ENCODE data around the gene ZNF764. TPM values are rescaled to one million over a fixed set of nuclear protein-coding genes. Genes with fewer than 3 reads are reported as not detected.
"Not testable (repeated sequence)": the region's sequence is repeated elsewhere in the genome, so short reads cannot be mapped to it uniquely, and the experiment has no call there.

ZNF764 gene
- total RNA-seq, 1 experiment from 2014 or later: 16.5 TPM

GRCh38 chr16:30600215-30600614 lies 42.0 kb upstream of the ZNF764 start:
- CTCF ChIA-PET: interaction anchor here (0.9 kb wide), 1 partner anchor 10 kb away, joined by 3 read pairs; the partner anchor contains the start of gene ZNF689
- intact Hi-C loops (cut with micrococcal nuclease; ENCODE audit: unreplicated experiment): no loop called here
- BruUV-seq (replicated peaks): no TSS peak
- H3K9me3 Mint-ChIP-seq (ENCODE audit: low read depth, unreplicated experiment): peaks cover 2% of the 10 kb centered on the region
- no peak for TF ChIP-seq CTCF (IDR thresholded peaks at IDR 0.05; ENCODE audit: unreplicated experiment)
- DNase-seq: no peak
- no peak overlapping the region for H3K4me3 Mint-ChIP-seq (ENCODE audit: low read depth, unreplicated experiment)
- no peaks in the 10 kb centered on the region for H3K27me3 Mint-ChIP-seq (ENCODE audit: unreplicated experiment)
- H3K27ac Mint-ChIP-seq (ENCODE audit: unreplicated experiment): no peak overlapping the region
- H3K4me1 Mint-ChIP-seq (ENCODE audit: low read depth, unreplicated experiment): no peaks in the 10 kb centered on the region
- H3K36me3 Mint-ChIP-seq (ENCODE audit: insufficient read depth, unreplicated experiment): peaks cover 44% of the 10 kb centered on the region

GRCh38 chr16:30592871-30593270 lies 34.7 kb upstream of the ZNF764 start:
- intact Hi-C loops (cut with micrococcal nuclease; ENCODE audit: unreplicated experiment): no loop called here
- Mint-ChIP-seq H3K9me3 (ENCODE audit: low read depth, unreplicated experiment) (no peaks in the 10 kb centered on the region), H3K4me1 (ENCODE audit: low read depth, unreplicated experiment) (no peaks in the 10 kb centered on the region), H3K36me3 (ENCODE audit: insufficient read depth, unreplicated experiment) (peaks cover 12% of the 10 kb centered on the region), H3K27ac (ENCODE audit: unreplicated experiment) (no peak overlapping the region), H3K4me3 (ENCODE audit: low read depth, unreplicated experiment) (no peak overlapping the region), H3K27me3 (ENCODE audit: unreplicated experiment) (no peaks in the 10 kb centered on the region)
- TF ChIP-seq CTCF (IDR thresholded peaks at IDR 0.05; ENCODE audit: unreplicated experiment): no peak
- CTCF ChIA-PET: no interaction called here
- no peak for DNase-seq
- BruUV-seq (replicated peaks): no TSS peak

- intact Hi-C loops (cut with micrococcal nuclease; ENCODE audit: unreplicated experiment); DNase-seq; H3K4me3 Mint-ChIP-seq (ENCODE audit: low read depth, unreplicated experiment); H3K9me3 Mint-ChIP-seq (ENCODE audit: low read depth, unreplicated experiment); H3K27me3 Mint-ChIP-seq (ENCODE audit: unreplicated experiment); H3K27ac Mint-ChIP-seq (ENCODE audit: unreplicated experiment); H3K4me1 Mint-ChIP-seq (ENCODE audit: low read depth, unreplicated experiment); BruUV-seq (replicated peaks): not testable (repeated sequence)
- CTCF ChIA-PET: interaction anchor here (0.7 kb wide), 1 partner anchor 705 kb away, joined by 3 read pairs; no protein-coding TSS in a partner anchor
- H3K36me3 Mint-ChIP-seq (ENCODE audit: insufficient read depth, unreplicated experiment): peaks cover 22% of the 10 kb centered on the region
Observed at GRCh38 chr16:30590869-30591268, 32.7 kb upstream of the ZNF764 start.

- H3K4me3 Mint-ChIP-seq (ENCODE audit: low read depth, unreplicated experiment); H3K9me3 Mint-ChIP-seq (ENCODE audit: low read depth, unreplicated experiment); BruUV-seq (replicated peaks); H3K27me3 Mint-ChIP-seq (ENCODE audit: unreplicated experiment); H3K27ac Mint-ChIP-seq (ENCODE audit: unreplicated experiment); DNase-seq; CTCF ChIA-PET; H3K4me1 Mint-ChIP-seq (ENCODE audit: low read depth, unreplicated experiment): not testable (repeated sequence)
- intact Hi-C loops (cut with micrococcal nuclease; ENCODE audit: unreplicated experiment): loop anchor here (10.0 kb wide), 1 partner anchor 155 kb away; the partner anchor contains the start of gene DCTPP1
- peaks cover 35% of the 10 kb centered on the region for H3K36me3 Mint-ChIP-seq (ENCODE audit: insufficient read depth, unreplicated experiment)
Observed at GRCh38 chr16:30589582-30589981, 31.4 kb upstream of the ZNF764 start.

GRCh38 chr16:30588651-30589050 lies 30.5 kb upstream of the ZNF764 start:
- Mint-ChIP-seq H3K4me3 (ENCODE audit: low read depth, unreplicated experiment) (no peak overlapping the region), H3K9me3 (ENCODE audit: low read depth, unreplicated experiment) (no peaks in the 10 kb centered on the region), H3K4me1 (ENCODE audit: low read depth, unreplicated experiment) (no peaks in the 10 kb centered on the region), H3K36me3 (ENCODE audit: insufficient read depth, unreplicated experiment) (peaks cover 43% of the 10 kb centered on the region), H3K27ac (ENCODE audit: unreplicated experiment) (no peak overlapping the region), H3K27me3 (ENCODE audit: unreplicated experiment) (no peaks in the 10 kb centered on the region)
- no TSS peak for BruUV-seq (replicated peaks)
- TF ChIP-seq CTCF (IDR thresholded peaks at IDR 0.05; ENCODE audit: unreplicated experiment): no peak
- CTCF ChIA-PET: interaction anchor here (0.6 to 0.7 kb wide), 2 partner anchors 62 to 217 kb away, joined by 3 read pairs; no protein-coding TSS in a partner anchor
- DNase-seq: no peak
- intact Hi-C loops (cut with micrococcal nuclease; ENCODE audit: unreplicated experiment): loop anchor here (10.0 kb wide), 1 partner anchor 154 kb away; the partner anchor contains the start of gene DCTPP1

All from Calu3 (cell line).